Hematopoietic multipotent progenitor cell (in vitro differentiated cells): Measurements from ENCODE around the gene TRIM28. TPM values are rescaled to one million over a fixed set of nuclear protein-coding genes. Genes with fewer than 3 reads are reported as not detected.

Experiments used
- DNase-seq, 3 donors: peaks; one replicate each; pipeline ENCODE4 v3.0.0-alpha.2; 2011 to 2015; ENCODE audit warnings: low read depth in 2 of 3, low spot score in 2 of 3
- total RNA-seq: library from RNA; depleted of rRNA; stranded (reverse); fragments of >200 nt; gene quantifications from one replicate; pipeline ENCODE4 v1.2.3, GENCODE V29; 2012

The TRIM28 gene
- total RNA-seq, 1 donor: 972 TPM

DNA sequence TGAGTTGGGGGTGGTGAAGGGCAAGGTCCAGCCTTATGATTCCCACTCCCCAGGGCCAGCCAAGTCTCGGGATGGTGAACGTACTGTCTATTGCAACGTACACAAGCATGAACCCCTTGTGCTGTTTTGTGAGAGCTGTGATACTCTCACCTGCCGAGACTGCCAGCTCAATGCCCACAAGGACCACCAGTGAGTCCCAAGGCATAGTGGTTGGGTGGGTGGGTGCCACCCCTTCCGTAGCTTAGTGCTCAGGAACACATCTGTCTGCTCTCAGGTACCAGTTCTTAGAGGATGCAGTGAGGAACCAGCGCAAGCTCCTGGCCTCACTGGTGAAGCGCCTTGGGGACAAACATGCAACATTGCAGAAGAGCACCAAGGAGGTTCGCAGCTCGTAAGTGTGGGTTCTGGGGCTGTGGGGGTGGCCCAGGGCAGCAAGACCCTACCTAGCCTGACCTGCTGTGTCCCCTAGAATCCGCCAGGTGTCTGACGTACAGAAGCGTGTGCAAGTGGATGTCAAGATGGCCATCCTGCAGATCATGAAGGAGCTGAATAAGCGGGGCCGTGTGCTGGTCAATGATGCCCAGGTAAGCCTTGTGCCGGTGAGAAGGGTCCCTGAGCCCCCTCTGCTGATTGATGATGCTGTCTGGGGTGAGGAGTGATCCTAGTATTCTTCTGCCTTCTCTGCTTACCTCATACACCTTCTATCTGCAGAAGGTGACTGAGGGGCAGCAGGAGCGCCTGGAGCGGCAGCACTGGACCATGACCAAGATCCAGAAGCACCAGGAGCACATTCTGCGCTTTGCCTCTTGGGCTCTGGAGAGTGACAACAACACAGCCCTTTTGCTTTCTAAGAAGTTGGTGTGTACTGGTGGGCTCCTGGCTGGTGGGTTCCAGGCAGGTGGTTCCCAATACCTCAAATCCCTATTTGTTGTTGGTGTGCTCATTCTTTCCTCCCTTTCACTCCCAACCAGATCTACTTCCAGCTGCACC is 3.8 kb downstream of the TRIM28 start:
- no peak for DNase-seq

GRCh38 chr19:58548859-58549663 is 5.2 kb downstream of the TRIM28 start:
- DNase-seq: no peak

DNA sequence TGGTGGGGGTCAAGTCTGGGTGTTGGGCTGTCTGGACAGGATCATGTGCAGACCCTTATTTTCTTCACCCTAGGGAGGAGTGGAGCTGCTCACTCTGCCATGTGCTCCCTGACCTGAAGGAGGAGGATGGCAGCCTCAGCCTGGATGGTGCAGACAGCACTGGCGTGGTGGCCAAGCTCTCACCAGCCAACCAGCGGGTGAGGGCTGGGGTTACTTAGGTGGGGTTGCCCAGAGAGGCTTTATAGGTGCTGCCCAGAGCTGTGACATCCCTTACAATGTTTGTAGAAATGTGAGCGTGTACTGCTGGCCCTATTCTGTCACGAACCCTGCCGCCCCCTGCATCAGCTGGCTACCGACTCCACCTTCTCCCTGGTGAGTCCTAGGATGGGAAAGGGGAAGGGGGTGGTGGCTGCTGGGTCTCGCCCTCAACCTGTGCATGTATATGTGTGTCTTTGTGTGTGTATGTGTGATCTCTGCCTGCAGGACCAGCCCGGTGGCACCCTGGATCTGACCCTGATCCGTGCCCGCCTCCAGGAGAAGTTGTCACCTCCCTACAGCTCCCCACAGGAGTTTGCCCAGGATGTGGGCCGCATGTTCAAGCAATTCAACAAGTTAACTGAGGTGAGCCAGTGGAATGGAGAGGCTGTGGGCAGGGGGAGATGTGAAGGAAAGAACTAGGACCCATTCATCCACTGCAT is 5.9 kb downstream of the TRIM28 start:
- DNase-seq: no peak

DNA sequence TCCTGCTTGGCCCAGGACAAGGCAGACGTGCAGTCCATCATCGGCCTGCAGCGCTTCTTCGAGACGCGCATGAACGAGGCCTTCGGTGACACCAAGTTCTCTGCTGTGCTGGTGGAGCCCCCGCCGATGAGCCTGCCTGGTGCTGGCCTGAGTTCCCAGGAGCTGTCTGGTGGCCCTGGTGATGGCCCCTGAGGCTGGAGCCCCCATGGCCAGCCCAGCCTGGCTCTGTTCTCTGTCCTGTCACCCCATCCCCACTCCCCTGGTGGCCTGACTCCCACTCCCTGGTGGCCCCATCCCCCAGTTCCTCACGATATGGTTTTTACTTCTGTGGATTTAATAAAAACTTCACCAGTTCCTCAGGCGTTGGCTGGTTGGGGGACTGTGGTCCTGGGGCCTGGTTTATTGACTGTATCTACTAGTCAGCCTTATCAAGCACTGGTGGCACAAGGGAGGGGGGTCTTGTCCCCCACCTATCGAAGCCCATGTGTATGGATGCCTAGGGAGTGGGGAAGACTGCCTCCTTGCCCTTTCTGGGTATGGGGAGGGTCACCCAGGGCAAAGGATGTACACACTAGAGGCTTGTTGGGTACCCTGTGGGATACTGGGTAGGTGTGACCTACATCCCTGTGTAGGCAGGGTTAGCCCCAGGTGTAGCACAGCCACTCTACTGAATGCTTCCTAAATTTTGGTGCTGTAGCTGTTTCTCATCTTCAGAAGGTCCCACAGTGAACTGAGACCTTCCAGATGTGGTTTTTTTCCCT is 6.7 kb downstream of the TRIM28 start:
- DNase-seq: no peak

DNA sequence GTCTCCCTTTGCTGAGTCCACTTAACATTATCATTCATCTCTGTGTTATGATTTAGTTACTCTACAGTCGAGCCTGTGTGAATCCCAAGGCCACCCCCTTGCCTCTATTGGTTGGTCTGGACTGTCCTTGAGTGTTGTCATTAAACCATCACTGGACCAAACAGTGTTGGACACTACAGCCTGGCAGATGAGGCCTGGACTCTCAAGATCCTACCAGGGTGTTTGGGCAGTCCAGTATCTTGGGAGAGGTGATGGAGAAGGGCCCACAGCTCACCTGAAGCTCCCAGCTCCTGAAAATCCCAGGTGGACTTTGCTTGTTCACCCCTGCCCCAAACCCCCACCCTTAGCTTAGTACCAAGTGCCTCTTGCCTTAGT is 7.2 kb downstream of the TRIM28 start:
- no peak for DNase-seq

DNA sequence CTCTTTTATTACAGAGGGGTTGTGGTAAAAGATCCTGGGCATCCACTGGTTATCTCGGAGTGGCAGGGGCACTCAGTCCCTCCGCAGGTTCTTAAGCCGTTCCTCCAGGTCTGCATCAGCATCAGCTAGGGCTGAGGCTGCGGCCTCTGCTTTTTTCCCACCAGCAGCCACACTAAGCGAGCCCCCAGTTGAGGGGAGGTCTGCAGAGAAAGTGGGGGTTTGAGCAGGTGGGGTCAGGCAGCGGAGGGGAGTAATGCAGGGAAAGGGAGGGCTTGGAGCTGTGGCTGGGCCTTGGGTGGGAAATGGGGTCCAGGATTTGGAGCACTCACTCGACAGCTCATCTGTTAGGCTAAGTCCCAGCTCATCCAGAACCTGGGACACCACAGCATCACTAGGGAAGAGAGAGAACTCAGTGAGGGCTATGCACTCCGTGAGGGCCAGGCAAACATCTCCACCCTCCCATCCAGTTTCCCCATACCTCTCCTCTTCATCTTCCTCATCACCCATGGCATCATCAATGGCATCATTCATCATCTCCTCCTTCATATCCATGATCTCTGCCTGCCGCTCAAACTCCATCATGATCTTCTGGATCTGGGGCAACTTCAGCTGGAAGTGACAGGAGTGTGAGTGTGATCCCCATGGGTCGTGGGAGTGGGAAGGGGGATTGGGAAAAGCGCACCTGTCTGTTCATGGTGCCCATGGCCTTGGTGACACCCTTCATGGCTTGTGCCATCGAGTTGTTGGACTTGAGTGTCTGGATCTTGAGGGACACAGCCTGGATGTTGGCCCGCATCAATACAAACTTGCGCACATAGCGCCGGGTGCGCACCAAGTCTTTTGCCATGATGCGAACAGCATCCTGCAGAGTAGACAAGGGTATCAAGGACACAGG is 8.0 kb downstream of the TRIM28 start:
- no peak for DNase-seq

DNA sequence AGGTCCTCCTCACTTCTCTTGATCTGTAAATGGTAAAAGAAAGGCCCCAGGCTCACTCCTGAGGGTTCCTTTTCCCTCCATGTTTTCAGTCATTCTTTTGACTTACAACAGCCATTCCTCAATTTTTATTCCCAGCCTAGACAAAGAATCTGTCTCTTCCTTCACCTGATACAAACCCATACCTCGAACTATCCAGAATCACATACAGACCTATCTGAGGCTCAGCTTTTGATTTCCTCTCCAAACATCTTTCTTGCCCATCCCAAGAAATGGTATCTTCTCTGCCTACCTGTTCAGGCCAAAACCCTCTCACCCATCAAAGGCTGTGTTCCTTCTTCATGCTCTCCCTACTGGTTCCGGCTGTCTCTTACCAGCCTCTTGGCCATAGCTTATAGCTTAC is 8.8 kb downstream of the TRIM28 start:
- DNase-seq: no peak

GRCh38 chr19:58553799-58554493 is 10.1 kb downstream of the TRIM28 start:
- no peak for DNase-seq

GRCh38 chr19:58554494-58555368 is 10.9 kb downstream of the TRIM28 start, which contains the start of gene CHMP2A:
CHMP2A (minus strand) TSS chr19:58555105; CDS start chr19:58554212, 893 bp downstream.
- peak; percentile 91 to 97 (median 97) for DNase-seq

- DNase-seq: no peak
These were observed 11.6 kb downstream of the TRIM28 start for GRCh38 chr19:58555369-58555885.

GRCh38 chr19:58555920-58556621 is 12.2 kb downstream of the TRIM28 start:
- DNase-seq: no peak

- no peak for DNase-seq
These were observed 12.9 kb downstream of the TRIM28 start for GRCh38 chr19:58556622-58557220.

DNA sequence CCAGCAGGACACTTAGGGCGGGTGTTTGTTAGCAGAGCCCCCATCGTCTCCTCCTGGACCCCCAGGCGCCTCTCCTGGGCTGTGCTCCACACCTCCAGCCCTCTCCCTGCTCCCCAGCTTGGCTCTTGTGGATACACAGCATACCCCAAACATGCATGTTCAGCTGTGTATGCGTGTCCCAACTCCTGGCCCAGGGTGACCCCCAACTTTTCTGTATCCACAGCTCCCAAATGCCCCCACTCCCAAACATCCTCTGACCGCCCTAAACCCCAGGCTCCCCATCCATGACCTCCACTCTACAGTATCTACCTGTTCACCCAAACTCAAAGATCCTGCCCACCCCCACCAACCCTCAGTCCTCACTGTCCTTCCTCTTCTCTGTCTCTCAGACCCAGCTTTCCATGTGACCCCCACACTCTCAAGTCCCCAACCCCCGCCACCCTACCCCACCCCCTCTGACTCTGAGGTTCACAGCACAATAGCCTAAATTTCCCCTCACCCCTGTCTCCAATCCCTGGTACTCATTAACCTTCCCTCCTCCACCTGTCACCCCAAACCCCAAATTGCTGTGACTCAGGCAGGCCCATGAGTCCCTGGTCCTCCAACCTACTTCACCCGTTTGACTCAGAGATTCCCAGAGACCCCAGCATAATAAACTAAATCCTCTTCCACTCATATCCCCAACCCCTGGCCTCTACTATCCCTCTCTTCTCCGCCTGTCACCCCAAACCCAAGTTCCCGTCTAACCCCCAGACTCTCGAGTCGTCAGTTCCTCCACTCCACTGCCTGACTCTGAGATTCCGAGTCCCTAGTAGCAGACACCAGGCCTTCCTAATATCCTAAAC is 13.6 kb downstream of the TRIM28 start:
- no peak for DNase-seq

- DNase-seq: peak; percentile 29 to 61 (median 46)
These were observed 14.3 kb downstream of the TRIM28 start, which contains the start of gene UBE2M for GRCh38 chr19:58558066-58558622. UBE2M (minus strand) TSS chr19:58558611; CDS start chr19:58558381, 230 bp downstream.
